SK-N-SH (cell line): ENCODE measurements around the gene NUDT7. TPM values are rescaled to one million over a fixed set of nuclear protein-coding genes. Genes with fewer than 3 reads are reported as not detected.

Source experiments
- CTCF ChIA-PET: fragments of 300-600, 350-600 bp; formaldehyde crosslinking; extraction: SDS; loops from one replicate; lab custom pipeline; 2021; lab: Yijun Ruan, JAX
- POLR2A ChIA-PET: fragments of 350-600 bp; sonication (Branson Sonifier 250); formaldehyde crosslinking; extraction: SDS; loops from one replicate; lab custom pipeline; 2020; ENCODE audit warnings: antibody characterized with exemption, inconsistent platforms; lab: Yijun Ruan, JAX
- DNase-seq: peaks from one replicate; pipeline ENCODE4 v3.0.0; 2012
- H2AFZ ChIP-seq: fragments of 200-600 bp; sonication (generic); 2 replicates; pipeline ENCODE4 v1.8.1; 2016; ENCODE audit warnings: antibody characterized with exemption, mild to moderate bottlenecking, low read depth
- H3F3A ChIP-seq: fragments of 200-600 bp; sonication (generic); replicated peaks from 2 replicates; pipeline ENCODE3; 2016; ENCODE audit warnings: antibody characterized with exemption, mild to moderate bottlenecking; ENCODE audit not compliant: insufficient read depth
- H3K27ac ChIP-seq, 2 experiments: fragments of 200-500 bp in 1 of 2; fragments of 200-600 bp in 1 of 2; sonication (Bioruptor generic) in 1 of 2; sonication (generic), shearing (Covaris generic) in 1 of 2; 2 replicates each; pipeline versions ENCODE4 v1.5.1 to v1.6.1; 2014 to 2016; ENCODE audit warnings: low read depth in 2 of 2, inconsistent platforms in 1 of 2, low read length in 1 of 2, mild to moderate bottlenecking in 1 of 2, mixed read lengths in 1 of 2
- H3K27me3 ChIP-seq: fragments of 200-600 bp; sonication (generic), shearing (Covaris generic); 2 replicates; pipeline ENCODE4 v1.6.1; 2016; ENCODE audit warnings: mixed run types; ENCODE audit not compliant: insufficient read depth
- H3K36me3 ChIP-seq, 2 experiments: fragments of 200-500 bp in 1 of 2; fragments of 200-600 bp in 1 of 2; sonication (Bioruptor generic) in 1 of 2; sonication (generic) in 1 of 2; replicated peaks in 1 of 2; 2 replicates each; pipeline versions ENCODE3 to v1.5.1; 2014 to 2016; ENCODE audit warnings: low read length in 1 of 2, mild to moderate bottlenecking in 1 of 2; ENCODE audit not compliant: insufficient read depth in 2 of 2, control insufficient read depth in 1 of 2
- H3K4me1 ChIP-seq, 2 experiments: fragments of 200-500 bp in 1 of 2; fragments of 200-600 bp in 1 of 2; sonication (Bioruptor generic) in 1 of 2; sonication (generic), shearing (Covaris generic) in 1 of 2; 2 replicates each; pipeline versions ENCODE4 v1.5.1 to v1.6.1; 2014 to 2016; ENCODE audit warnings: low read depth in 1 of 2, low read length in 1 of 2, mixed run types in 1 of 2; ENCODE audit not compliant: insufficient read depth in 2 of 2, control insufficient read depth in 1 of 2
- H3K4me2 ChIP-seq: fragments of 200-600 bp; sonication (generic), shearing (Covaris generic); 2 replicates; pipeline ENCODE4 v1.6.1; 2017; ENCODE audit warnings: mixed run types
- H3K4me3 ChIP-seq, 2 experiments: fragments of 200-500 bp in 1 of 2; fragments of 200-600 bp in 1 of 2; sonication (Bioruptor generic) in 1 of 2; sonication (generic), shearing (Covaris generic) in 1 of 2; 2 replicates each; pipeline versions ENCODE4 v1.5.1 to v1.8.1; 2014 to 2016; ENCODE audit warnings: low read depth in 2 of 2, inconsistent platforms in 1 of 2, low read length in 1 of 2, mild to moderate bottlenecking in 1 of 2, mixed read lengths in 1 of 2, moderate library complexity in 1 of 2
- H3K79me2 ChIP-seq: fragments of 200-600 bp; sonication (generic); 2 replicates; pipeline ENCODE4 v1.8.1; 2017; ENCODE audit warnings: mild to moderate bottlenecking; ENCODE audit not compliant: insufficient read depth
- H3K9ac ChIP-seq: fragments of 200-600 bp; sonication (generic); 2 replicates; pipeline ENCODE4 v1.6.1; 2017; ENCODE audit warnings: mixed run types
- H3K9me2 ChIP-seq: fragments of 200-600 bp; sonication (generic); 2 replicates; pipeline ENCODE4 v1.6.1; 2017; ENCODE audit warnings: mixed run types
- H3K9me3 ChIP-seq: fragments of 200-600 bp; sonication (generic); 2 replicates; pipeline ENCODE4 v1.6.1; 2017; ENCODE audit warnings: mixed run types, mild to moderate bottlenecking, moderate library complexity
- H4K20me1 ChIP-seq: fragments of 200-600 bp; sonication (generic); 2 replicates; pipeline ENCODE4 v1.6.1; 2017; ENCODE audit warnings: mild to moderate bottlenecking, mixed run types; ENCODE audit not compliant: insufficient read depth
- FOXM1 ChIP-seq: IDR thresholded peaks from 2 replicates; pipeline ENCODE4 v1.4.0; 2012; ENCODE audit warnings: low read depth, mild to moderate bottlenecking
- GABPA ChIP-seq: IDR thresholded peaks from 2 replicates; pipeline ENCODE4 v1.4.0; 2012; ENCODE audit warnings: low read depth, mild to moderate bottlenecking
- MEF2A ChIP-seq: IDR thresholded peaks from 2 replicates; pipeline ENCODE4 v1.4.0; 2012; ENCODE audit warnings: low read depth, borderline replicate concordance
- NFIC ChIP-seq: IDR thresholded peaks from 2 replicates; pipeline ENCODE4 v1.4.0; 2012; ENCODE audit warnings: borderline replicate concordance
- RCOR1 ChIP-seq: fragments of 150-350 bp; IDR thresholded peaks from 2 replicates; pipeline ENCODE4 v1.6.1; 2017; ENCODE audit warnings: antibody characterized with exemption, low read length
- SIN3A ChIP-seq: IDR thresholded peaks from 2 replicates; pipeline ENCODE4 v1.6.1; 2012; ENCODE audit warnings: low read depth, mild to moderate bottlenecking, low read length, moderate library complexity, borderline replicate concordance
- TAF1 ChIP-seq: IDR thresholded peaks from 2 replicates; pipeline ENCODE4 v1.6.1; 2012; ENCODE audit warnings: low read depth, mild to moderate bottlenecking, low read length, moderate library complexity, borderline replicate concordance
- TCF12 ChIP-seq: IDR thresholded peaks from 2 replicates; pipeline ENCODE4 v1.4.0; 2012
- WGBS: methylation state at CpG from one replicate; pipeline ENCODE4 v1.1.6; 2017; ENCODE audit warnings: low lambda C conversion rate; 5-methylcytosine and 5-hydroxymethylcytosine counted together
- polyA plus RNA-seq, 3 experiments: library from polyadenylated mRNA; depleted of rRNA; stranded (reverse); fragments of >200 nt; gene quantifications; 2 replicates each; pipeline ENCODE4 v1.2.3, GENCODE V29; 2012
- TF ChIP-seq, protein P1 (sequence below): fragments of 200-600 bp; sonication (generic); IDR thresholded peaks from 2 replicates; pipeline ENCODE4 v1.6.1; 2017; ENCODE audit warnings: antibody characterized with exemption, mild to moderate bottlenecking, moderate library complexity
- TF ChIP-seq, protein P2 (sequence below): IDR thresholded peaks from 2 replicates; pipeline ENCODE4 v1.4.0; 2012; ENCODE audit warnings: low read depth

The NUDT7 gene
- polyA plus RNA-seq, 1 of the 3 experiments (the other 2 are of a cell fraction) = 11.4 TPM

DNA sequence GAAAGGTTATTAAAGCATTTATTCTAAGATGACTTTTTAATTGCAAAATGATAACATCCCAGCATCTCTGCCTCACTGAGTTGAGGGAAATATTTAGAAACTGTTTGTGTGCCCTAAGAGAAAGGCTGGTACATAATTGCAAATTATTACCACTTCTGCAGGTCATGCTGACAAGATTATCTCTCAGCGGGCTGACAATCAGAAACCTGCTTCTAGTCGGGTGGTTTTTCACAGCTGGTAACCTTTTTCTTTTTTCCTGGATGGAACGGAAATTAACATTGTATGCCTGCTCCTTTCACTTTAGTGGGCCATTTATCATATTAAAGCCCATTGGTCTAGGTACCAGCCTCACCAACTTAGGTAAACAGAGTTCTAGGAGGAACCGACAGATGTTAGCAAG, 17.0 kb upstream of the NUDT7 start:
- POLR2A ChIA-PET = no interaction called here
- Histone ChIP-seq H3K4me1 (no peaks in the 10 kb centered on the region), H3K9me3 (no peaks in the 10 kb centered on the region), H3F3A (no peaks in the 10 kb centered on the region), H3K79me2 (no peaks in the 10 kb centered on the region), H3K4me2 (no peak overlapping the region), H2AFZ (no peak overlapping the region), H3K36me3 (no peaks in the 10 kb centered on the region), H3K27ac (no peak overlapping the region), H3K27me3 (peaks cover 13% of the 10 kb centered on the region; the same call in 1 of the 2 replicates), H3K9ac (no peak overlapping the region), H3K4me3 (no peak overlapping the region), H3K9me2 (no peaks in the 10 kb centered on the region), H4K20me1 (no peaks in the 10 kb centered on the region)
- TF ChIP-seq GABPA (no peak), MEF2A (no peak)
- CTCF ChIA-PET = interaction anchor here (1.0 kb wide), 1 partner anchor 29 kb away, joined by 3 read pairs; no protein-coding TSS in a partner anchor
- no peak for DNase-seq
- 47% methylated on average over 4 of the region's 4 CpGs for WGBS

DNA sequence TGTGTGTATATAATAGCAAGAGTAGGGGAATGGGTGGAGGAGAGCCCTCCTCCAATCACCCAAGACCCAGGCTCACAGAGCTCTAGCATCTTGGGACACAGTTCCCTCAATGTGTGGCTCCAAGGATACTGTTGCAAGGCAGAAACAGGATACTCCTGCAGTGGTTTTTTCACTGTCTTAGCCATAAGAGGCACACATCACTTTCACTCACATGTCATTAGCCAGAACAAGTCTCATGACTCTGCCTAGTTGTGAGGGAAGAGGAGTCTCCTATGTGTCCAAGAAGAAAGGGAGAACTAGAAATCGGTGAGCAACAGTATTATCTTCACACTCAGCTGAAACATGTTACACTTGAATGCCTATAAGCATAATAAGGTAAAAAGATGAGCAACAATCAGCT, 11.1 kb upstream of the NUDT7 start:
- POLR2A ChIA-PET = no interaction called here
- H4K20me1 ChIP-seq = no peaks in the 10 kb centered on the region
- H3K4me3 ChIP-seq = no peak overlapping the region
- H3K27me3 ChIP-seq = peaks cover 13% of the 10 kb centered on the region; the same call in 1 of the 2 replicates
- H3K79me2 ChIP-seq = no peaks in the 10 kb centered on the region
- no peak overlapping the region for H3K9ac ChIP-seq
- no peaks in the 10 kb centered on the region for H3K9me2 ChIP-seq
- CTCF ChIA-PET = no interaction called here
- H3F3A ChIP-seq = no peaks in the 10 kb centered on the region
- no peaks in the 10 kb centered on the region for H3K36me3 ChIP-seq
- H3K9me3 ChIP-seq = no peaks in the 10 kb centered on the region
- no peak for DNase-seq
- 69% methylated on average over 1 of the region's 1 CpG for WGBS
- no peak overlapping the region for H3K27ac ChIP-seq
- H2AFZ ChIP-seq = no peak overlapping the region
- H3K4me2 ChIP-seq = no peak overlapping the region
- no peaks in the 10 kb centered on the region for H3K4me1 ChIP-seq
- TF ChIP-seq FOXM1 = no peak
- TF ChIP-seq NFIC = no peak
- TF ChIP-seq TAF1 = no peak
- TF ChIP-seq TCF12 = no peak
- no peak for TF ChIP-seq RCOR1
- TF ChIP-seq, protein P1, sequence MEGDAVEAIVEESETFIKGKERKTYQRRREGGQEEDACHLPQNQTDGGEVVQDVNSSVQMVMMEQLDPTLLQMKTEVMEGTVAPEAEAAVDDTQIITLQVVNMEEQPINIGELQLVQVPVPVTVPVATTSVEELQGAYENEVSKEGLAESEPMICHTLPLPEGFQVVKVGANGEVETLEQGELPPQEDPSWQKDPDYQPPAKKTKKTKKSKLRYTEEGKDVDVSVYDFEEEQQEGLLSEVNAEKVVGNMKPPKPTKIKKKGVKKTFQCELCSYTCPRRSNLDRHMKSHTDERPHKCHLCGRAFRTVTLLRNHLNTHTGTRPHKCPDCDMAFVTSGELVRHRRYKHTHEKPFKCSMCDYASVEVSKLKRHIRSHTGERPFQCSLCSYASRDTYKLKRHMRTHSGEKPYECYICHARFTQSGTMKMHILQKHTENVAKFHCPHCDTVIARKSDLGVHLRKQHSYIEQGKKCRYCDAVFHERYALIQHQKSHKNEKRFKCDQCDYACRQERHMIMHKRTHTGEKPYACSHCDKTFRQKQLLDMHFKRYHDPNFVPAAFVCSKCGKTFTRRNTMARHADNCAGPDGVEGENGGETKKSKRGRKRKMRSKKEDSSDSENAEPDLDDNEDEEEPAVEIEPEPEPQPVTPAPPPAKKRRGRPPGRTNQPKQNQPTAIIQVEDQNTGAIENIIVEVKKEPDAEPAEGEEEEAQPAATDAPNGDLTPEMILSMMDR = no peak
- TF ChIP-seq, protein P2, sequence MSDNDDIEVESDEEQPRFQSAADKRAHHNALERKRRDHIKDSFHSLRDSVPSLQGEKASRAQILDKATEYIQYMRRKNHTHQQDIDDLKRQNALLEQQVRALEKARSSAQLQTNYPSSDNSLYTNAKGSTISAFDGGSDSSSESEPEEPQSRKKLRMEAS = no peak
- TF ChIP-seq, all 33 proteins: peak for 0

DNA sequence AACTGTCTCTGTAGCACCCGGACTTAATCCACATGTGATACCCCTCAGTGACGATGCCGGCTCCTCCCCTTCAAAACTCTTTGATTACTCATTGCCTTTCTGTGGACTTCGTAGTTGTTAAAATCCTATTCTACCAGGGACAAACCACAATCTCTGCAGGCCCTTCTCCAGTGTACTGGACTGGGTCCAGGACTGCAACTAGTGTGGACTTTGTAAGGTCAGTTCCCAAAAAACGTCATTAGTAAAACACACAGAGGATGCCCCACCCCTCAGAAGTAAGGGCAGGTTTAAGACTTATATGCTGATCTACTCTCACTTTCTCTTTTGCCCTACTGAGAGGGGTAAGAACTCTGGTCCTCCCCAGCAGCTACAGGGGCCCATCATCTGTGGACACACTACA, 10.5 kb upstream of the NUDT7 start:
- no peaks in the 10 kb centered on the region for H3K9me3 ChIP-seq
- H3K27me3 ChIP-seq = peaks cover 13% of the 10 kb centered on the region; the same call in 1 of the 2 replicates
- H3K4me1 ChIP-seq = no peaks in the 10 kb centered on the region
- no peaks in the 10 kb centered on the region for H3F3A ChIP-seq
- no peaks in the 10 kb centered on the region for H3K36me3 ChIP-seq
- DNase-seq = no peak
- no peak overlapping the region for H3K27ac ChIP-seq
- ChIA-PET CTCF (no interaction called here), POLR2A (no interaction called here)
- H4K20me1 ChIP-seq = no peaks in the 10 kb centered on the region
- H3K9me2 ChIP-seq = no peaks in the 10 kb centered on the region
- H3K9ac ChIP-seq = no peak overlapping the region
- WGBS = 69% methylated on average over 5 of the region's 5 CpGs
- H3K79me2 ChIP-seq = no peaks in the 10 kb centered on the region
- no peak for TF ChIP-seq NFIC
- TF ChIP-seq SIN3A = no peak
- no peak overlapping the region for H2AFZ ChIP-seq
- no peak overlapping the region for H3K4me3 ChIP-seq
- no peak overlapping the region for H3K4me2 ChIP-seq
